ENCODE measurements around the gene PHACTR4. TPM values are rescaled to one million over a fixed set of nuclear protein-coding genes. Genes with fewer than 3 reads are reported as not detected.

The PHACTR4 gene
- total RNA-seq, 2 donors from 2014 or later = 49.9 to 65.0 TPM

DNA sequence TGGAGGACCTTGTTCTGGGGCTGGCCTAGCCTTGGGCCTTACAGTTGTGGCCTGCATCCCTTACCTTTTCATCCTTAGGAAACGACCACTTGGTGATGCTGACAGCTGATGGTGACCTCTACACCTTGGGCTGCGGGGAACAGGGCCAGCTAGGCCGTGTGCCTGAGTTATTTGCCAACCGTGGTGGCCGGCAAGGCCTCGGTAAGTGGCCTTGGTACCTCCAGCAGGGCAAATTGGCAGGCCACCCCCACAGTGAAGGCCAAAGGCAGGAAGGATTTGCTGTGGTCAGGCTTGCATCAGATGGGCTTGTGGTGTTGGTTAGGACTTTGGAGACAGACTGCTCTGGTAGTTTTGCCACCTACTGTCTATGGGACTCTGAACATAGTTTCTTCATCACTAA is 165.6 kb downstream of the PHACTR4 start:
- Histone ChIP-seq H3K36me3 (ENCODE audit: control insufficient read depth, insufficient read depth, low read length) (peaks cover 63% of the 10 kb centered on the region), H3K4me1 (ENCODE audit: control insufficient read depth, insufficient read depth, low read length) (no peaks in the 10 kb centered on the region), H3K4me3 (ENCODE audit: low read length) (no peak overlapping the region), H3K9me3 (ENCODE audit: control insufficient read depth, low read length) (no peaks in the 10 kb centered on the region), H3K27me3 (ENCODE audit: control insufficient read depth, insufficient read depth, low read length, poor library complexity, severe bottlenecking) (no peaks in the 10 kb centered on the region), H3K27ac (ENCODE audit: low read depth, low read length) (no peak overlapping the region), H3K9ac (ENCODE audit: extremely low read depth, low read length, poor library complexity, severe bottlenecking) (no peak overlapping the region)
- H3K36me3 Mint-ChIP-seq (ENCODE audit: low read depth) = peaks cover 58% of the 10 kb centered on the region
- H3K4me3 Mint-ChIP-seq = no peak overlapping the region
- no peak for DNase-seq
- TF ChIP-seq, protein P1, sequence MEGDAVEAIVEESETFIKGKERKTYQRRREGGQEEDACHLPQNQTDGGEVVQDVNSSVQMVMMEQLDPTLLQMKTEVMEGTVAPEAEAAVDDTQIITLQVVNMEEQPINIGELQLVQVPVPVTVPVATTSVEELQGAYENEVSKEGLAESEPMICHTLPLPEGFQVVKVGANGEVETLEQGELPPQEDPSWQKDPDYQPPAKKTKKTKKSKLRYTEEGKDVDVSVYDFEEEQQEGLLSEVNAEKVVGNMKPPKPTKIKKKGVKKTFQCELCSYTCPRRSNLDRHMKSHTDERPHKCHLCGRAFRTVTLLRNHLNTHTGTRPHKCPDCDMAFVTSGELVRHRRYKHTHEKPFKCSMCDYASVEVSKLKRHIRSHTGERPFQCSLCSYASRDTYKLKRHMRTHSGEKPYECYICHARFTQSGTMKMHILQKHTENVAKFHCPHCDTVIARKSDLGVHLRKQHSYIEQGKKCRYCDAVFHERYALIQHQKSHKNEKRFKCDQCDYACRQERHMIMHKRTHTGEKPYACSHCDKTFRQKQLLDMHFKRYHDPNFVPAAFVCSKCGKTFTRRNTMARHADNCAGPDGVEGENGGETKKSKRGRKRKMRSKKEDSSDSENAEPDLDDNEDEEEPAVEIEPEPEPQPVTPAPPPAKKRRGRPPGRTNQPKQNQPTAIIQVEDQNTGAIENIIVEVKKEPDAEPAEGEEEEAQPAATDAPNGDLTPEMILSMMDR (conservative IDR thresholded peaks at IDR 0.05) = no peak
- no peaks in the 10 kb centered on the region for H3K4me1 Mint-ChIP-seq
- WGBS, 2 experiments (ENCODE audit: insufficient coverage in 1 of 2, insufficient read length in 1 of 2) = 96 to 100% methylated on average over 2 to 6 of the region's 6 CpGs
- no peaks in the 10 kb centered on the region for H3K9me3 Mint-ChIP-seq
- no peak overlapping the region for H3K27ac Mint-ChIP-seq
- H3K27me3 Mint-ChIP-seq (ENCODE audit: insufficient read depth) = no peaks in the 10 kb centered on the region

- no peak overlapping the region for H3K27ac ChIP-seq (ENCODE audit: low read depth, low read length)
These were observed 168.1 kb downstream of the PHACTR4 start for GRCh38 chr1:28537457-28538199.

DNA sequence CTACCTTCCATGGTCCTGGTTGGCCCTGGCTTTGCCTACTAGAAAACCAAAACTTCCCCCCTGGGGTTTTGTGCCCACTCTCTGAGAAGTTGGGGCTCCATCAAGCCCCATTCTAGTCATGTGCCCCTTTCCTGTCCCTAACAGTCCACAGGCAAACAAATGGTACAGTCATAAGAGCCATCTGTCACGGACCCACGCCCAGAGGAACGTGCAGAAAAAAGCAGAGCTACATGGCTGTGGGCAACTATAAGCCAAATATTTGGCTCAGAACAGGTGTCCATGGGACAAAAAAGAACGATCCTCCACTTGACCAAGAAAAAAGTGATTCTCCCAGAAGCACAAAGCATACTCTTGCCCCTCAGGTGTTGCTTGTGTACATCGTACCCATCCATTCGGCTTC is 168.7 kb downstream of the PHACTR4 start:
- H3K27me3 ChIP-seq (ENCODE audit: control insufficient read depth, insufficient read depth, low read length, poor library complexity, severe bottlenecking) = no peaks in the 10 kb centered on the region
- H3K27ac ChIP-seq (ENCODE audit: low read depth, low read length) = no peak overlapping the region
- no peak for DNase-seq
- Mint-ChIP-seq H3K36me3 (ENCODE audit: low read depth) (peaks cover 39% of the 10 kb centered on the region), H3K27ac (no peak overlapping the region), H3K9me3 (no peaks in the 10 kb centered on the region), H3K4me3 (no peak overlapping the region), H3K27me3 (ENCODE audit: insufficient read depth) (no peaks in the 10 kb centered on the region), H3K4me1 (no peaks in the 10 kb centered on the region)
- H3K36me3 ChIP-seq (ENCODE audit: control insufficient read depth, insufficient read depth, low read length) = peaks cover 42% of the 10 kb centered on the region
- no peak overlapping the region for H3K4me3 ChIP-seq (ENCODE audit: low read length)
- H3K9ac ChIP-seq (ENCODE audit: extremely low read depth, low read length, poor library complexity, severe bottlenecking) = no peak overlapping the region
- TF ChIP-seq, protein P1 (conservative IDR thresholded peaks at IDR 0.05) = no peak
- H3K9me3 ChIP-seq (ENCODE audit: control insufficient read depth, low read length) = no peaks in the 10 kb centered on the region
- no peaks in the 10 kb centered on the region for H3K4me1 ChIP-seq (ENCODE audit: control insufficient read depth, insufficient read depth, low read length)
- 94 to 95% methylated on average over 4 to 6 of the region's 6 CpGs for WGBS, 2 experiments (ENCODE audit: insufficient coverage in 1 of 2, insufficient read length in 1 of 2)

More at GRCh38 chr1:28537457-28538199, 168.1 kb downstream of the PHACTR4 start:
- Histone ChIP-seq H3K27me3 (ENCODE audit: control insufficient read depth, insufficient read depth, low read length, poor library complexity, severe bottlenecking) (no peaks in the 10 kb centered on the region), H3K4me3 (ENCODE audit: low read length) (no peak overlapping the region), H3K9me3 (ENCODE audit: control insufficient read depth, low read length) (no peaks in the 10 kb centered on the region), H3K36me3 (ENCODE audit: control insufficient read depth, insufficient read depth, low read length) (peaks cover 42% of the 10 kb centered on the region), H3K9ac (ENCODE audit: extremely low read depth, low read length, poor library complexity, severe bottlenecking) (no peak overlapping the region), H3K4me1 (ENCODE audit: control insufficient read depth, insufficient read depth, low read length) (no peaks in the 10 kb centered on the region)
- H3K4me1 Mint-ChIP-seq = no peaks in the 10 kb centered on the region
- 88 to 97% methylated on average over 6 to 8 of the region's 8 CpGs for WGBS, 2 experiments (ENCODE audit: insufficient coverage in 1 of 2, insufficient read length in 1 of 2)
- H3K4me3 Mint-ChIP-seq = no peak overlapping the region
- no peaks in the 10 kb centered on the region for H3K9me3 Mint-ChIP-seq
- no peak overlapping the region for H3K27ac Mint-ChIP-seq
- TF ChIP-seq, protein P1 (conservative IDR thresholded peaks at IDR 0.05) = no peak
- no peak for DNase-seq
- peaks cover 40% of the 10 kb centered on the region for H3K36me3 Mint-ChIP-seq (ENCODE audit: low read depth)
- no peaks in the 10 kb centered on the region for H3K27me3 Mint-ChIP-seq (ENCODE audit: insufficient read depth)

Measured in endodermal cell (in vitro differentiated cells).